Activated T-cell treated with anti-CD3 and anti-CD28 coated beads, Interleukin-2, amount 50 U/mL, for 4 hours (primary cell): ENCODE measurements around the gene ANK3. TPM values are rescaled to one million over a fixed set of nuclear protein-coding genes. Genes with fewer than 3 reads are reported as not detected.

Source experiments
- ATAC-seq, 2 donors: fragments of 200-7000 bp; cut with Tn5 transposase; one replicate each; pipeline ENCODE4 v1.10.0; 2021
- DNase-seq: peaks from one replicate; pipeline ENCODE4 v3.0.0-alpha.2; 2020
- H3K27me3 Mint-ChIP-seq: one replicate; pipeline ENCODE4 v1.8.0; 2021; ENCODE audit warnings: low read depth, mixed read lengths
- H3K36me3 Mint-ChIP-seq: one replicate; pipeline ENCODE4 v1.8.0; 2022; ENCODE audit warnings: mixed read lengths; ENCODE audit not compliant: insufficient read depth
- H3K4me1 Mint-ChIP-seq: one replicate; pipeline ENCODE4 v1.8.0; 2021; ENCODE audit warnings: low read depth, mixed read lengths
- H3K4me3 Mint-ChIP-seq: one replicate; pipeline ENCODE4 v1.8.0; 2021; ENCODE audit warnings: mild to moderate bottlenecking, moderate library complexity, mixed read lengths
- H3K9me3 Mint-ChIP-seq: one replicate; pipeline ENCODE4 v1.8.0; 2021; ENCODE audit warnings: mixed read lengths
- total RNA-seq, 3 donors: library from RNA; stranded (reverse); gene quantifications; one replicate each; pipeline ENCODE4 v1.2.1, GENCODE V29; 2021

ANK3 gene
- total RNA-seq, 3 donors from 2014 or later: 21.4 to 41.1 (median 30.5) TPM

DNA sequence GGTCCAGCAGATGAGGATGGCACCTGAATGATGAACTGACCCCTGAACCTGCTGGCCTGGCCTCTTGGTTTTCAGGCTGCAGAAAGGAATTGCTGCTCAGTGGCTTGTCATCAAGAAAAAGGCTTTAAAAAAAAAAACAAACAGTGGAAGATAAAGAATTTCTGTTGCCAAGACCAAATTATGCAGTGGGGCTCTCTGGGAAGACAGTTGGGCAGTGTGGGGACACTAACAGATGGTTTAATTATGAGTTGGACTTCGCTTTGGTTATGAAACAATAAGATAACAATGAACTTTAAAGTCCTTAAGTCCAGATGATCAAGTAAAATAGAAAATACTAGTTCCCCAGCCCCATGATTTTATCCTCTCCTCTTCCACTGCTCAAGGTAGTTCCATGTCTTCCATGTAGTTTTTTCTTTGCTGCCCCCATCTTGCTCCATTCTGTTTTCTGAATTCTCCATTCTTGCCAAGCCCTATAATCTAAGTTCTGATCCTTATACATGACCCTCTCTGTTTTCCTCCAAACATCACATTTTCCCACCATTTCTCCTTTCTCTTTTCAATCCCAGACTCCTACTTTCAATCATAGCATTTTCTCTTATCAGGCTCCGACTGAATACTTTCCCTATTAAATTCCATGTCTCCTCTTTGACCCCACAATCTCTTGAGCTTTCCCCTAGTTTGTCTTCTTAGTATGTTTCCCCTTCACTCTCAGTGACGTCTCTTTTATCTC, 52.6 kb downstream of the ANK3 start:
- DNase-seq (no peak), ATAC-seq (no peak)
- Mint-ChIP-seq H3K4me3 (no peak overlapping the region), H3K27me3 (no peaks in the 10 kb centered on the region), H3K36me3 (no peaks in the 10 kb centered on the region), H3K9me3 (no peaks in the 10 kb centered on the region), H3K4me1 (peaks cover 3% of the 10 kb centered on the region)

GRCh38 chr10:60335708-60336107, 54.0 kb downstream of the ANK3 start:
- Mint-ChIP-seq H3K4me1 (no peaks in the 10 kb centered on the region), H3K27me3 (no peaks in the 10 kb centered on the region), H3K36me3 (no peaks in the 10 kb centered on the region), H3K4me3 (no peak overlapping the region), H3K9me3 (no peaks in the 10 kb centered on the region)
- no peak for DNase-seq
- ATAC-seq: no peak

GRCh38 chr10:60334991-60335390, 54.7 kb downstream of the ANK3 start:
- ATAC-seq (no peak), DNase-seq (no peak)
- Mint-ChIP-seq H3K4me3 (no peak overlapping the region), H3K9me3 (no peaks in the 10 kb centered on the region), H3K36me3 (no peaks in the 10 kb centered on the region), H3K27me3 (no peaks in the 10 kb centered on the region), H3K4me1 (no peaks in the 10 kb centered on the region)

DNA sequence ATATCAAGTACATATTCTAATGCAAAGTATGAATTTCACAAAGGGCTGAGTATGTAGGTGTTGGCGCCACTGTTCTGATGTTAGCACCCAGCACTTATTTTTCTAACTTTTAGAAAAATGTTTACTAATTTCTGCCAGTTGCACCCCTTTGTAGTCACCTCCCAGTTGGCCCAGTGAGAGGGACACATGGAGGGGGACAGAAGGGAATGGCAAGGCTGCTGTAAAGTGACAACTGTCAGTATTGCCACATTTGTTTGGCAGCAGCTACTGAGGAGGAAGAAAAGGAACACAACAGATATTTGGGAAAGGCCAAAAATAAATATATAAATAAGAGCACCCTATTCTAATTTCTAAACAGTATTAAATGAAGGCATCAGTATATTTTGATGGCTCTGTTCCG, 57.3 kb downstream of the ANK3 start:
- DNase-seq: no peak
- Mint-ChIP-seq H3K4me3 (no peak overlapping the region), H3K9me3 (no peaks in the 10 kb centered on the region), H3K36me3 (no peaks in the 10 kb centered on the region), H3K4me1 (no peaks in the 10 kb centered on the region), H3K27me3 (no peaks in the 10 kb centered on the region)
- no peak for ATAC-seq

GRCh38 chr10:60331886-60332285, 57.8 kb downstream of the ANK3 start:
- DNase-seq (no peak), ATAC-seq (no peak)
- Mint-ChIP-seq H3K4me1 (no peaks in the 10 kb centered on the region), H3K9me3 (no peaks in the 10 kb centered on the region), H3K4me3 (no peak overlapping the region), H3K27me3 (no peaks in the 10 kb centered on the region), H3K36me3 (no peaks in the 10 kb centered on the region)

- no peak for ATAC-seq
- Mint-ChIP-seq H3K4me1 (peaks cover 2% of the 10 kb centered on the region), H3K9me3 (no peaks in the 10 kb centered on the region), H3K27me3 (no peaks in the 10 kb centered on the region), H3K36me3 (peaks cover 8% of the 10 kb centered on the region), H3K4me3 (no peak overlapping the region)
- DNase-seq: no peak
Measured at GRCh38 chr10:60323162-60323561, 66.5 kb downstream of the ANK3 start.

- DNase-seq (no peak), ATAC-seq (no peak)
- Mint-ChIP-seq H3K9me3 (no peaks in the 10 kb centered on the region), H3K36me3 (peaks cover 8% of the 10 kb centered on the region), H3K4me3 (no peak overlapping the region), H3K4me1 (peaks cover under 1% of the 10 kb centered on the region), H3K27me3 (no peaks in the 10 kb centered on the region)
Measured at GRCh38 chr10:60320666-60321065, 69.0 kb downstream of the ANK3 start.

GRCh38 chr10:60316029-60316428, 73.6 kb downstream of the ANK3 start:
- Mint-ChIP-seq H3K36me3 (peaks cover 4% of the 10 kb centered on the region), H3K4me3 (no peak overlapping the region), H3K9me3 (no peaks in the 10 kb centered on the region)

GRCh38 chr10:60315311-60315710, 74.4 kb downstream of the ANK3 start:
- peaks cover 4% of the 10 kb centered on the region for H3K36me3 Mint-ChIP-seq
- H3K4me3 Mint-ChIP-seq: no peak overlapping the region
- ATAC-seq (no peak), DNase-seq (no peak)
- H3K4me1 Mint-ChIP-seq: peaks cover 19% of the 10 kb centered on the region
- no peaks in the 10 kb centered on the region for H3K27me3 Mint-ChIP-seq
- H3K9me3 Mint-ChIP-seq: no peaks in the 10 kb centered on the region

More at GRCh38 chr10:60316029-60316428, 73.6 kb downstream of the ANK3 start:
- Mint-ChIP-seq H3K27me3 (no peaks in the 10 kb centered on the region), H3K4me1 (peaks cover 19% of the 10 kb centered on the region)
- DNase-seq (no peak), ATAC-seq (no peak)

DNA sequence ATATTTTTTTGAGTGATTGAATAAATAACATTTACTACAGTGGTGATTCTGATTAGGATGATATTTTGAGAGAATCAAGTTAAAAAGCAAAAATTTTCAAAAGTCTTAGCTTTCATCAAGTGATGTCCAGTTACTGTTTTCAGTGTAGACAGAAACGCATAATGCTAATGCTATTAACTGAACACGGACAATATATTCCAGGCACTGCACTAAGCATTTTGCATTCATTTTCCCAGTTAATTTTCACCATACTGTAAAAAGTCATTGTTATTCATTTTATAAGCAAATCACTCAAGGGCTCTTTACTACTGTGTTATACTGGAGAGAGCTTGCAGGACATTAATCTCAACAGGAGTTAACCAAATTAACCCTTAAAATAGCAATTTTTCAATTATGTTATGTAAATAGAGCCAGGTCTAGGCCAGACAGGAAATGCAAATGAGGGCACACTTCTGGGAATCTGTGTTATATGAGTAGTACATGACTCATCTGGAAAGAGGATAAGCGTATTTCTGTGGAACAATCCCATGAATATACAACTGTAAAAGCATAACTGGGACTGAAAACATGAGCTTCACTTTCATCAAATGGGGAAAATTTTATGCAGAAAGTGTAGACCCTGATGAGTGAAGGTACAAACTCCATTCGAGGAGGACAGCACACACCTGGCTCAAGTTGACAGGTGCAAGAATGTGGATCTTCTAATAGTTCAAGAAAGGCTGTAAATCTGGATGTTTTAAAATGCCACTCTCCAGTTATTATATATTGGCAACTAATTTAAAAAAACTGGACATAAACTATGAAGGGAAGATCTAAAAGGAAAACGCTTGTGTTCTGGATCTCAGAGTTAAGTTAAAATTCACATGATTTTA, 75.4 kb downstream of the ANK3 start:
- Mint-ChIP-seq H3K9me3 (no peaks in the 10 kb centered on the region), H3K27me3 (no peaks in the 10 kb centered on the region), H3K36me3 (peaks cover 4% of the 10 kb centered on the region), H3K4me1 (peaks cover 20% of the 10 kb centered on the region), H3K4me3 (no peak overlapping the region)
- DNase-seq (no peak), ATAC-seq (peak; percentile 30 to 32)

DNA sequence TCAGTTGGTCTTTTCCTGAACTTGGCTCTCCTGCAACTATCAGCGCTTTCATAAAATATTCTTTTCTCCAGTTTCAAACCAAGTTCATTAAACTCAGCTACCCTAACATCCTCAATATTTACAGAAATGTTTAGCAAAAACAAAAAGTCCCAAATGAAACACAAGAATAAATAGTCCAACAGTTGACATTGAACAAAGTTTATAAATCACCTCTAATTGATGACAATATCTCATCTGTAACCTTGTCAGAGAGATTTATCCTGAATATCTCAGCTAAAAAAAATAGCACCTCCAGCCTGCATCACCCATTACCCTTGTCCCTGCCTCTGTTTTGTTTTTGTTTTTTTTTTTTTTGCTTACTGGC, 76.1 kb downstream of the ANK3 start:
- ATAC-seq (no peak), DNase-seq (no peak)
- no peaks in the 10 kb centered on the region for H3K9me3 Mint-ChIP-seq
- no peak overlapping the region for H3K4me3 Mint-ChIP-seq
- H3K36me3 Mint-ChIP-seq: peaks cover 3% of the 10 kb centered on the region
- peaks cover 23% of the 10 kb centered on the region for H3K4me1 Mint-ChIP-seq
- no peaks in the 10 kb centered on the region for H3K27me3 Mint-ChIP-seq

DNA sequence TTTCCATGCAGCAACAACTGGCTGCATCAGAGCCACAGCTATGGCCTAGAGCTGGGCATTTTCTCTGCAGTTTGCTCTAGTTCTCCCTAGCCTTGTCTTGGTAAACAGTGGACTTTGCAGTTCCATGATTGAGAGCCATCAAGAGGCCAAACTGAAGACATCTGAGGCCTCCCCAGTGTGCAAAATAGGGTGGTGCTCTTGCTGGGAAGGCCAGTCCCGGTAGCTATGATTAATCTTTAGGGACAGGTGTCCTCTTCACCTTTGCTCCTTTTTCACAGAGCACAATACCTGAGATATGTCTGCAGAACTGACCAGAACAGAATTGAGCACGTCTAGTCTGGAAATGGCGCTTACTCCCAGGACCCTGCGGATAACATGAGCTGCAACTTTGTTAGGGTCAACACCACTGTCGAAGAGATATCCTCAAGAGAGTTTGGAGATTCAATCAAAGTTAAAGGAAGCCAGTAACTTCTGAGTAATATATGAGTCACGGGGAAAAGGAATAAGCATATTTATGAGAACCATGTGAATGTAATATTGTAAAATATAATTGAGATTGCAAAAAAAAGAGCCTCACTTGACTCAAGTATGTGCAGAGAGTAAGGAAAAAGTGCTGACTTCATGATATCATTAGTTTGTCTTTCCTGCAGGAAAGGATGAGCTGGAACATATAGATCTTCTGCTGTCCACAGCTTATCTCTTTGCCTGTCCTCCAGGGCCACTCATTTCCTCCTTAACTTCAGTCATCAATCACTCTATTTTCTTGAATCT, 76.7 kb downstream of the ANK3 start:
- H3K4me1 Mint-ChIP-seq: peaks cover 23% of the 10 kb centered on the region
- H3K4me3 Mint-ChIP-seq: no peak overlapping the region
- peaks cover 3% of the 10 kb centered on the region for H3K36me3 Mint-ChIP-seq
- DNase-seq (no peak), ATAC-seq (no peak)
- H3K9me3 Mint-ChIP-seq: no peaks in the 10 kb centered on the region
- no peaks in the 10 kb centered on the region for H3K27me3 Mint-ChIP-seq

DNA sequence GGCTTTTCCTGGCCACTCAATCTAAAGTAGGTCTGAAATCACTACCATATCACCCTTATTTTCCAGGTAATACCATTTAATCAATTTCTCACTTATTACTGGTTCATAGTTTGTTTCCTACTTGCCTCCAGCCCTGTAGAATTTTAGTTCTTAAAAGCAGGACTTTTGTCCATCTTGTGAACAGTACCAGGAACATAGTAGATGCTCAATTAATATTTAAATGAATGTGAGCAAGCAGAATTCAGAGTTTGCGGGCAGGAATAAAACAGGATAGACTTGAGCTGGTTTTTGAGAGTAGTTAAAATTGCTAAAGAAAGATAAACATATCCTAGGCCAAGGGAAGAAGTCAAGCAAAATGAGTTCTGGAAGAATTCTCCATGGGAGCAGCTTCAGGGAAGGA, 77.9 kb downstream of the ANK3 start:
- no peak overlapping the region for H3K4me3 Mint-ChIP-seq
- peaks cover 3% of the 10 kb centered on the region for H3K36me3 Mint-ChIP-seq
- peaks cover 27% of the 10 kb centered on the region for H3K4me1 Mint-ChIP-seq
- H3K9me3 Mint-ChIP-seq: no peaks in the 10 kb centered on the region
- H3K27me3 Mint-ChIP-seq: no peaks in the 10 kb centered on the region
- DNase-seq (no peak), ATAC-seq (no peak)

DNA sequence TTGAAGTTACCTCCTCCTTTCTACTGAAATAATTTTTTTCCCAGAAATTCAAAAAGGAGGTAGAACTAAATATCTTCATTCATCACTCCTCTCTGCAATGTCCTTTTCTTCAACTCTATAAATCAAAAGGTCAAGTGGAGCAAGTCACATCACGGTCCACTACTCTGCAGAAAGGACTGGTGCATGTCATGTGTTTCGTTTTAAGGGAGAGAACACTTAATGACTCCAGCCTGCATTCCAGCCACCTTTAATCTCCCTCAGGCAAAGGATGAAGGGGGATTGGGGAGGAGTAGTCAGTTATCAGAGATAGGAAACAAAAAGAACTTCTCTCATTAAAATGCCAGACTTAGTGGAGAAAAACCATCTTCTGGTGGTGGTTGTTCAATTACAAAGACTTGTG, 78.9 kb downstream of the ANK3 start:
- no peak for ATAC-seq
- no peaks in the 10 kb centered on the region for H3K27me3 Mint-ChIP-seq
- H3K36me3 Mint-ChIP-seq: peaks cover 3% of the 10 kb centered on the region
- H3K4me1 Mint-ChIP-seq: peaks cover 27% of the 10 kb centered on the region
- DNase-seq: no peak
- no peaks in the 10 kb centered on the region for H3K9me3 Mint-ChIP-seq
- no peak overlapping the region for H3K4me3 Mint-ChIP-seq
